GM19467 (cell line): ENCODE results near the gene SLC5A2.
"Not testable (repeated sequence)": the region's sequence is repeated elsewhere in the genome, so short reads cannot be mapped to it uniquely, and the experiment has no call there.

Source experiments
- ATAC-seq: cut with Tn5 transposase; IDR thresholded peaks from one replicate; pipeline ENCODE4 v1.9.1; 2021; ENCODE audit warnings: mild to moderate bottlenecking, moderate library complexity; ENCODE audit not compliant: unreplicated experiment

The SLC5A2 gene

GRCh38 chr16:31525113-31525512 lies 42.2 kb downstream of the SLC5A2 start:
- ATAC-seq, result no peak

- ATAC-seq, result no peak
Observed at GRCh38 chr16:31527734-31528274, 44.9 kb downstream of the SLC5A2 start, which contains the start of gene AHSP. Gene AHSP, plus strand, starts transcription at chr16:31527900. Its CDS starts 240 bp downstream, at chr16:31528140.

DNA sequence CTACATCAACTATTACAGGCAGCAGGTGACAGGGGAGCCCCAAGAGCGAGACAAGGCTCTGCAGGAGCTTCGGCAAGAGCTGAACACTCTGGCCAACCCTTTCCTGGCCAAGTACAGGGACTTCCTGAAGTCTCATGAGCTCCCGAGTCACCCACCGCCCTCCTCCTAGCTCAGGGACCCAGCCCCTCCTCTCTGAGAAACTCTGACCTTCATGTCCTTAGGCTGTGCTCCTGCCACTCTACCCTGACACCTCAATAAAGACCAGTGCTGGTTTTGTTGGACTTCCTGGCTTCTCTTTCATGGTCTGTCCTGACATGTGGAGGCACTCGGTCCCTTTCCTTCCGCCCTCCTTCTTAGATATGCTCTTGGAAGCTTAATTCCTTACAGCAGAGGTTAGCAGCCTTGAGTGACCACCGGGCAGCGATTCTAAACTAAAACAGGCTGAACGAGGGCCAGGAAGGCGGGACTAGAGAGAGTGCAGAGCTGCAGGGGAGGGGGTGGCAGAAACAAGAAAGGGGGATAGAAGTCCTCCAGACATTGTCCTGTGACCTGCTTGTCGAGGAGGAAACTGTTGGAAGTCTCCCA lies 45.7 kb downstream of the SLC5A2 start:
- ATAC-seq, result no peak

- ATAC-seq, result no peak
Observed at GRCh38 chr16:31529108-31529936, 46.4 kb downstream of the SLC5A2 start.

GRCh38 chr16:31529937-31530312 lies 47.0 kb downstream of the SLC5A2 start:
- ATAC-seq, result no peak

- ATAC-seq, result no peak
Observed at GRCh38 chr16:31530405-31530804, 47.5 kb downstream of the SLC5A2 start.

DNA sequence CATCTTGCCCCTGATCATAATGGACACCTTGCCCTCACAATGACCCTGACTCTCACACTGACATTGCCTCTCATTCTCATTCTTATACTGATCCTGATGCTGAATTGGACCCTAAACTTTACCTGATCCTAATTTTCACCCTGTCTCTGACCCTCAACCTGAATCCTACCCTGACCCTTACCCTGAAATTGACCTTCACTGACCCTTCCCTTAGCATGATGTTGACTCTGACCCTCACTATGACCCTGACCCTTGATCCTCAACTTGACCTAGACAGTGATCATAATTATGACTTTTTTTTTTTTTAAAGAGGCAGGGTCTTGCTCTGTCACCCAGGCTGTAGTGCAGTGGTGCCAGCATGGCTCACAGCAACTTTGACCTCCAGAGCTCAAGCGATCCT lies 48.2 kb downstream of the SLC5A2 start:
- no peak for ATAC-seq

DNA sequence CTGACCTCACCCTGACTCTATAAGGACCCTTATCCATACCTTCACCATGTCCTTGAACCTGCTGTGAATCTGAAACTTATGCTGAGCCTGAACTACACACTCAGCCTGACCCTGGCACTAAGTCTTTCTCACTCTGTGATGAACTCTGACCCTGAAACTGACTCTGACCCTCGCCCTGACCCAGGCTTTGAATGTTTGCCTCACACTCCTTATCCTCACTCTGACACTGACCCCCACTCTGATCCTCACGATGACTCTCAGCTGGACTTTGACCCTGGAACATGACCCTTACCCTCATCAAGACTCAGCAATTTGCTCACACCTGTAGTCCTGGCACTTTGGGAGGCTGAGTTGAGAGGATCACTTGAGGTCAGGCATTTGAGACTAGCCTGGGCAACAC lies 49.2 kb downstream of the SLC5A2 start:
- no peak for ATAC-seq

DNA sequence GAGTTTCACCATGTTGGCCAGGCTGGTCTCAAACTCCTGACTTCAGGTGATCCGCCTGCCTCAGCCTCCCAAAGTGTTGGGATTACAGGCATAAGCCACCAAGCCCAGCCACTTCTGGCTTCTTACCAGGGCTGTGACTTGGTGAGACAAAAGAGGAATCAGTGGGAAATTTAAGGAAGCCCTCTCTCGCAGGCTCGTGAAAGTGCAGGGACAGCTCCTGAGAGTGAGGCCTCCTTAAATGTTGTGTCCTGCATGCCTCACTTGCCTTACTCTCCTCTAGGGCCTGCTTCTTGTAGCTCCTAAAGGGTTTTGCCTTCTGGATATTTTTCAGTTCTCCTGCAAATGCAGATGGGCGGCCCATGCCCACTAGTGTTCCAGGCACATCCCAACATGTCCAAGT lies 50.0 kb downstream of the SLC5A2 start:
- no peak for ATAC-seq

DNA sequence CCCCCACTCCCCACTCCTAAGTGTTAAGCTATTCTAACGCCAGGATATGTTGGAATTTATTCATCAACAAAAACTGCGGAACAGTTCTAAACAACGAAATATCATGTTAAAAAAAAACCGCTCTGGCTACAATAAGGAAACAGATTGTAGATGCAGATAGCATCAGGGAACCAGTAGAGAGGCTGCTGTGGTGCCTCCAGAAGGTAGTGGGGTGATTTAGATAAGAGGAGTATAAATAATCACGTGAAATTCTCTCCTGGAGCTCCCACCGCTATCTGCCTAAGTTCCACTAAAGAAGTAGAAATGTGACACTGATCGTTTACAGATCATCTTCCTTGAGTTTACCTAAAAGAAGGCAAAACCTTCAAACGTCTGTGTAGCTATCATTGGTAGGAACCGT lies 52.8 kb downstream of the SLC5A2 start:
- no peak for ATAC-seq

DNA sequence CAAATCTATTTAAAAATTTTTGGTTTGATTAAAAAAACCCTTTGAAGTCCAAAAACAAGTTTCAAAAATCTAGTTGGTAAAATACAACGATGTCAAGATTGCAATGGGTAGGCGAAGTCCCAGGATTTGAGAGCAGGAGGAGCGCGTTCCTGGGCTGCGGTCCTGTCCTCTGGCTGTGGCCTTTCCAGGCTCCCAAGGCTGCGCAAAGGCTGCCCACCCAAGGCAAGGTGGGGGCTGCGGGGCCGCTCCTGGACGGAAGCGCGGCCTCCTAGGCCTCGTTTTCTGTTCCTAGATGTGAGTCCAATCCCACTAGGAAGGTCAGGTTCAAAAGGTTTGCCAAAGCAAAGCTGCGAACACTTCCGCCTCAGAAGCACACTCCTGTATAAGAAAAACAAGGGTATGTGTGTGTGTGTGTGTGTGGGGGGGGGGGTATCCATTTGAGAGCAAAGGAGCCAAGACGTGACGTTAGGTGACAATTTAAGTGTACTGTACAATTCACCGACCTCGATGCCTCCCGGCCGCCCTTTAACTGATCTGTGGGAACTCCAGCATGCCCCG lies 54.0 kb downstream of the SLC5A2 start:
- ATAC-seq, result no peak

DNA sequence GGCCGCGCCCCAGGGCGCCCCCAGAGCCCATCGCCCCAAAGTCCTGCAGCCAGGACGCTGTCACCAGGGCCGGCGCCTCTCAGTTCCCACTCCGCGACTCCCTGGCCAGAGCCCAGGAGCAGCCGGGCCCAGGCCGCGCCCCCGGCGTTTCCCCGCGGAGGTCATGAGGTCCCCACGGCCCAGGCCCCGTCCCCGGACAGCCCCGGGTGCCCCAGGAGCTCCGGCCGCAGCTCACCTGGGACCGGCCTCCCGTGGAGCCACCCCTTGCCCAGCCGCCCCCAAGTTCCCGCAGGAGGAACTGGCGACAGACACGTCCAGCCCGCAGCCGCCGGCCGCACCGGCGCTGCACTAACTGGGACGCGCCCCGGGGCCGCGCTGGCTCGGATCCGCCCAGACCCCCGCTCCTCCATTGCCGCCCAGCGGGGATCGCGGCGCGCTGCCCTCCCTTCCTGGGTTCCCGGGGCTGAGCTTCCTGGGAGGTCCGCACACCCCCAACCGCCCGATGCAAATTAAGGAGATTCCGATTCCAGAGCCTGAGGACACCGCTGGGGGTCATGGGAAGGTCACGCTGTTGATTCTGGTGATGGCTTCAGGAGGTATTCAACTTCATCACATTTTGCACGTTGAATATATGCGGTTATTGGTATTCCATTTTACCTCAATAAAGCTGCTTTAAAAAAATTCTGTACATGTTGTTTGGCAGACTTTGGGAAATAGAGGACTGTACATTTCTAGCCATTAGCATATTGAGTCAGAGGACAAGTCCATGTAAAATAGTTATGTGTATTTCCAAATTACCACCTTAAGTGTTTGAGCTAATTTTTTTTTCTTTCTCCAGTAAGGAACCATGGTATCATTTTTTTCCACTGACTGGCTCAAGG lies 54.7 kb downstream of the SLC5A2 start:
- no peak for ATAC-seq

DNA sequence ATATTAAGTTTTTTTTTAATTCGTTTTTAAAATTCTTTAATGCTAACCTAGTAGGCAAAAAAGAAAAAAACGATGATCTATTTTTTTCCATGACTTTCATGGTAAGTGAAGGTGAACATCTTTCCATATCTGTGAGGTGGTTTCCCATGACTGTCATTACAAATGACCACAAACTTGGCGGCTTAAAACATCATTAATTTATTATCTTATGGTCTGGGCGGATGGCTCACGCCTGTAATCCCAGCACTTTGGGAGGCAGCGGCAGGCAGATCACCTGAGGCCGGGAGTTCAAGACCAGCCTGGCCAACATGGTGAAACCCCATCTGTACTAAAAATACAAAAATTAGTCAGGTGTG lies 55.3 kb downstream of the SLC5A2 start:
- ATAC-seq, result not testable (repeated sequence)

- ATAC-seq, result not testable (repeated sequence)
Observed at GRCh38 chr16:31539762-31540161, 56.8 kb downstream of the SLC5A2 start.
